ENCODE data around the gene XAB2.

Gene XAB2

DNA sequence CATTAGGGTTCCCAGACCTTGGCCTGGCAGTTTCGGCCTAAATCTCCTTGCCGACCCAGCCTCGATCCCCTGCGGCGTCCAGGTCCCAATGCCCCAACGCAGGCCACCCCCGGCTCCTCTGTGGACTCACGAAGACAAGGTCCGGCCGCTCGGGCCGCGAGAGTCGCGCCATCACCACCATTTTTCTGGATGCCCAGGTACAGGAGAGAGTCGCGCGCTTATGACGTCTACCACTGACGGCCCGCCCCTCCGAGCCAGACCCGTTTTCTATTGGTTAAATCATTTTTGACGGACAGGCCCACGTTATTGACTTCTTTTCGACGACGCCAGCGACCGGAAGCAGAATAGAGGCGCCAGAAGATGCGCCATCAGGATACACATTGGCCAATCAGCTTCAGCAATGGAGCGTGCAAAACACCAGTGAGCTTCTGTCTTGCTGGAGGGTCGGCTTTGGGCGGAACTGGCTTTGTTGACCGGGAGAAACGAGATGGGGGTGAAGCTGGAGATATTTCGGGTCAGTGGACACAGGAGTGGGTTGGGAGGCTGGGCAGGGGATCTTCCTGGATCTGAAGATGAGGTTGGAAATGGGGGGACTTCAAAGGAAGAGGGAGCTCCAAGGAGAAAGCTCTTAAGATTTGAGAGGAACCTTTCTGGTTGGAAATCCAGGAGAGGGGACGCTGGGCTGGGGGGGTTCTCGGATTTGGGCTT is at the start of gene XAB2, which contains the start of gene PET100:
XAB2 (minus strand) TSS at position 199 of the 708 bp plus-strand sequence; CDS start at position 181, 18 bp downstream.
PET100 (plus strand) TSS at position 447 of the 708 bp plus-strand sequence; CDS start at position 488, 41 bp downstream.
- DNase-seq (ENCODE audit: low read depth), result peak; percentile 99
- peak within 1 kb of the TSS; percentile 93 for H3K4me3 ChIP-seq (ENCODE audit: low read depth, low read length)
- TF ChIP-seq, protein P1, sequence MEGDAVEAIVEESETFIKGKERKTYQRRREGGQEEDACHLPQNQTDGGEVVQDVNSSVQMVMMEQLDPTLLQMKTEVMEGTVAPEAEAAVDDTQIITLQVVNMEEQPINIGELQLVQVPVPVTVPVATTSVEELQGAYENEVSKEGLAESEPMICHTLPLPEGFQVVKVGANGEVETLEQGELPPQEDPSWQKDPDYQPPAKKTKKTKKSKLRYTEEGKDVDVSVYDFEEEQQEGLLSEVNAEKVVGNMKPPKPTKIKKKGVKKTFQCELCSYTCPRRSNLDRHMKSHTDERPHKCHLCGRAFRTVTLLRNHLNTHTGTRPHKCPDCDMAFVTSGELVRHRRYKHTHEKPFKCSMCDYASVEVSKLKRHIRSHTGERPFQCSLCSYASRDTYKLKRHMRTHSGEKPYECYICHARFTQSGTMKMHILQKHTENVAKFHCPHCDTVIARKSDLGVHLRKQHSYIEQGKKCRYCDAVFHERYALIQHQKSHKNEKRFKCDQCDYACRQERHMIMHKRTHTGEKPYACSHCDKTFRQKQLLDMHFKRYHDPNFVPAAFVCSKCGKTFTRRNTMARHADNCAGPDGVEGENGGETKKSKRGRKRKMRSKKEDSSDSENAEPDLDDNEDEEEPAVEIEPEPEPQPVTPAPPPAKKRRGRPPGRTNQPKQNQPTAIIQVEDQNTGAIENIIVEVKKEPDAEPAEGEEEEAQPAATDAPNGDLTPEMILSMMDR (IDR thresholded peaks at IDR 0.05; ENCODE audit: insufficient read depth, low read depth, low read length, missing control alignments), result no peak

DNA sequence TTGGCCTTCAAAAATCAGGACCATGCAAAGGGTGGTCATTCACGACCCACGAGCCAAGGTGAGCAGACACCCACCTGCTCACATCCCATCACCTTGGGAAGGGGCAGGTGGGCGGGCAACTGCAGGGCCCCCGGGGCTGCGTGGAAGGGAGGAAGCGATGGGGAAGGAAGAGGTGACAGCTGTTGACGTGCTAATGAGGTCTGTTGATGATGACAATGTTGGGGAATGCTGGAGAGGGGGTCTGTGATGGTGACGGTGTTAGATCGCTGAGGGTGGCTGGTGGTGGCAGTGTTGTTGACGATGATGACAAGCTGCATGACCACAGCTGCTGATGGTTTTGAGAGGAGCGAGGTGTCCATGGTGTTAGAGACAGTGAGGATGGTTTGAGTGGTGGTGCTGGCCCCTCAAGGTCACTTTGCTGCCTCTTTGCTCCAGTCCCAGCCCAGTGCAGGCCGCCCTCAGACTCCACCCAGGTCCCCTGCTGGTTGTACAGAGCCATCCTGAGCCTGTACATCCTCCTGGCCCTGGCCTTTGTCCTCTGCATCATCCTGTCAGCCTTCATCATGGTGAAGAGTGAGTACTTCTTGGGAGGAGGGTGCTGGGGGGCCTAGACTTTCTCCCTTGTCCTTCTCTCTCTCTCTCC is 48.4 kb upstream of the XAB2 start:
- no peak for DNase-seq (ENCODE audit: low read depth)
- TF ChIP-seq, protein P1 (IDR thresholded peaks at IDR 0.05; ENCODE audit: insufficient read depth, low read depth, low read length, missing control alignments), result no peak
- H3K4me3 ChIP-seq (ENCODE audit: low read depth, low read length), result no peak overlapping the region

DNA sequence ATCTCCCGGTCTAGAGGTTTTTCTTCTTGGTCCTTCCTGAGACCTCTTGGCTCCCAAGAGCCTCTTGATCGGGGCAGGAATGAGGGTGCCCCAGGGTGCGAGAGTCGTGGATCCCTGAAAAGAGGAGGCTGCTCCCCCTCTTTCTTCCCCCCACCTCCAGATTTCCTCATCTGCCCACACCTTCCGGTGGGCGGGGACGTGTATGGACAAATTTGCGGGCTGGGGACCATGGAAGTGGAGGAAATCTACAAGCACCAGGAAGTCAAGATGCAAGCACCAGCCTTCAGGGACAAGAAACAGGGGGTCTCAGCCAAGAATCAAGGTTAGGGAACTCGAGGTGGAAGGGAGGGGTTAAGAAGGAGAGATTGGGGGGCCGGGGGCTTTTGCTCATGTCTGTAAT is 47.5 kb upstream of the XAB2 start, which contains the start of gene MCEMP1:
MCEMP1 (plus strand) TSS at position 237 of the 400 bp plus-strand sequence; CDS start at position 268, 31 bp downstream.
- DNase-seq (ENCODE audit: low read depth), result no peak
- no peak within 1 kb of the TSS for H3K4me3 ChIP-seq (ENCODE audit: low read depth, low read length)
- TF ChIP-seq, protein P1 (IDR thresholded peaks at IDR 0.05; ENCODE audit: insufficient read depth, low read depth, low read length, missing control alignments), result no peak

DNA sequence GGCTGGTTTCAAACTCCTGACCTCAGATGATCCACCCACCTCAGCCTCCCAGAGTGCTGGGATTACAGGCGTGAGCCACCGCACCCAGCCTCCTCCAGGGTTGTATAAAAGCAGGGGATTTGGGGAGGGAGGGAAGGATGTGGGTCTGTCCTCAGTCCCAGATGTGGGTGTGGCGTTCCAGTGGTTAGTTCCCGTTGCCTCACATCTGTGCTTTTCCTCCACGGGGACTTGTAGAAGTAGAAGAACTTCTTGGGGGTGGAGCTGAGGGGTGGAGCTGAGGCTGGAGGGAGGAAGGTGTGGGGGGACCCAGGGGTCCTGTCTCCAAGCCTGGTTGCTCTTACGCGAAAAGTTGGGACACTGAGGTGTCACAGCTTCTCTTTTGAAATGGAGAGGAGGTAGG is 47.0 kb upstream of the XAB2 start:
- TF ChIP-seq, protein P1 (IDR thresholded peaks at IDR 0.05; ENCODE audit: insufficient read depth, low read depth, low read length, missing control alignments), result no peak
- DNase-seq (ENCODE audit: low read depth), result no peak
- H3K4me3 ChIP-seq (ENCODE audit: low read depth, low read length), result no peak overlapping the region

DNA sequence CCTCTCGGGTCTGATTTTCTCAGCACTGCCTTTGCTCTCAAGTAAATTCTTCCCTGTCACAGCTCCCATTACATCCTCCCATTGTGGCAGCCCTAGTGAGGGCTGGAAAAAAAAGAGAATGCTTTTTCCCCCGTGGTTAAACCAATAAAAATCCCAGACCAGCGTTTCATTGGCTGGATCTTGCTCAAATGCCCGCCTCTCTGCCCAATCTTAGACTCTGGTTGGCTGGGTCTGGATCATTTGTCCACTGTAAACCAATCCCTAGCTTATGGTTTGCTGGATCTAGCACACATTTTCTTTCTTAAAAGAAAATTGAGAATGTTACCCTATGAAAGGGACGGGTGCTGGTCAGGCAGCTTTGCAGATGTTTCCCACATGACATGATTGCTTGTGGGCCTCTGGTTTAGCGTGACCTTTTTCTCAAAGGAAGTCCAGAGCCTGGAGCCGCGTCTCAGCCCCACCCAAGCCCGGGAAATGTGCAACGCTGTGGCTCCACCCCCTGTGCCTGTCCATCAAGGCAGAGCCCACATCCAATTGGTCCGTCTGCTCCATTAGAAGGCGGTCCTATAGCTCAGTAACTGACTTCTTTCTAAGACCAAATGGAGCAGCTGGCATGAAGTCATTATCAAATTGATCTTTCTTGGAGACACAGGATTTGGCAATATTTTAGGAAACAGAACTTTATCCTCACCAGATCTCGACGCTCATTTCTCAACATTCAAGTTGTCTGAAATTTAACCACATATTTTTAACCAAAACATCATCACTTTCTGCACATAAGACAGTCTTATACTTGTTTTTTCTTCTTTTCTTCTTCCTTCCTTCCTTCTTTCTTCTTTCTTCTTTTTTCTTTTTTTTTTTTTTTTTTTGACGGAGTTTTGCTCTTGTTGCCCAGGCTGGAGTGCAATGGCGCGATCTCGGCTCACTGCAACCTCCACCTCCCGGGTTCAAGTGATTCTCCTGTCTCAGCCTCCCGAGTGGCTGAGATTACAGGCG is 45.0 kb upstream of the XAB2 start:
- TF ChIP-seq, protein P1 (IDR thresholded peaks at IDR 0.05; ENCODE audit: insufficient read depth, low read depth, low read length, missing control alignments), result no peak
- no peak overlapping the region for H3K4me3 ChIP-seq (ENCODE audit: low read depth, low read length)
- DNase-seq (ENCODE audit: low read depth), result peak; percentile 80

DNA sequence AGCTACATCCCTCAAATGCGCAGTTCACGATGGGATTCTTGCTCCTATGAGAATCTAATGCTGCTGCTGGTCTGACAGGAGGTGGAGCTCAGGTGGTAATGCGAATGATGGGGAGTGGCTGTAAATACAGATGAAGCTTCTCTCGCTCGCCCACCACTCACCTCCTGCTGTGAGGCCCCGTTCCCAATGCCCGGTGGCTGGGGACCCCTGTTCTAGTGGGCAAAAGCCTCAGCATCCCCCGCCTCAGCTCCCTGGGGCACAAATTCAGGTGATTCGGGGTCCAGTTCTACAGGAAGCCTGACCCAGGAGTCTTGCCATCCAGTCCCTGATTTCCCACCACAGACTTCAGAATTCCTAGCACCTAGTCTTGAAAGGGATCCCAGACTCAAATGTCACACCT is 43.2 kb upstream of the XAB2 start:
- no peak overlapping the region for H3K4me3 ChIP-seq (ENCODE audit: low read depth, low read length)
- TF ChIP-seq, protein P1 (IDR thresholded peaks at IDR 0.05; ENCODE audit: insufficient read depth, low read depth, low read length, missing control alignments), result no peak
- no peak for DNase-seq (ENCODE audit: low read depth)

All from GM12865 (cell line).